Activated CD8-positive, alpha-beta T cell treated with anti-CD3 and anti-CD28 coated beads for 36 hours (primary cell): ENCODE measurements around the gene STMP1. TPM values are rescaled to one million over a fixed set of nuclear protein-coding genes. Genes with fewer than 3 reads are reported as not detected.
A peak's percentile ranks its signal among the peaks of the same experiment; 100 is the strongest.

Experiments
- ATAC-seq: fragments of 200-7000 bp; cut with Tn5 transposase; one replicate; pipeline ENCODE4 v1.10.0; 2021; ENCODE audit warnings: mild to moderate bottlenecking, moderate library complexity
- CTCF ChIA-PET: fragments of 350-600 bp; sonication (Branson Sonifier 250); formaldehyde crosslinking; loops from one replicate; lab custom pipeline; 2021; ENCODE audit warnings: antibody characterized with exemption; lab: Charles Lee
- POLR2A ChIA-PET: fragments of 350-600 bp; sonication (Branson Sonifier 250); formaldehyde crosslinking; loops from one replicate; lab custom pipeline; 2021; ENCODE audit warnings: antibody characterized with exemption; lab: Charles Lee
- DNase-seq: peaks from one replicate; pipeline ENCODE4 v3.0.0-alpha.2; 2020
- H3K27ac Mint-ChIP-seq: one replicate; pipeline ENCODE4 v1.8.0; 2021; ENCODE audit warnings: mild to moderate bottlenecking, mixed read lengths
- H3K27me3 Mint-ChIP-seq: one replicate; pipeline ENCODE4 v1.8.0; 2021; ENCODE audit warnings: mixed read lengths
- H3K36me3 Mint-ChIP-seq: one replicate; pipeline ENCODE4 v1.8.0; 2021; ENCODE audit warnings: low read depth, mixed read lengths
- H3K4me1 Mint-ChIP-seq: one replicate; pipeline ENCODE4 v1.8.0; 2021; ENCODE audit warnings: low read depth, mixed read lengths
- H3K4me3 Mint-ChIP-seq: one replicate; pipeline ENCODE4 v1.8.0; 2021; ENCODE audit warnings: mild to moderate bottlenecking, moderate library complexity, mixed read lengths
- H3K9me3 Mint-ChIP-seq: one replicate; pipeline ENCODE4 v1.8.0; 2021; ENCODE audit warnings: mixed read lengths
- intact Hi-C: fragments of 100-400 bp; cut with micrococcal nuclease; formaldehyde crosslinking; loops from one replicate; pipeline ENCODE4 v1.10.0; 2022
- total RNA-seq, 2 experiments: library from RNA; stranded (reverse); gene quantifications; one replicate each; pipeline ENCODE4 v1.2.3, GENCODE V29; 2021
- TF ChIP-seq, protein P1 (sequence below): fragments of 200-600 bp; IDR thresholded peaks from one replicate; pipeline ENCODE4 v1.8.0; 2022; ENCODE audit warnings: antibody characterized with exemption, mild to moderate bottlenecking

Gene STMP1
- total RNA-seq, 2 experiments from 2014 or later: 21.1 to 23.4 TPM

DNA sequence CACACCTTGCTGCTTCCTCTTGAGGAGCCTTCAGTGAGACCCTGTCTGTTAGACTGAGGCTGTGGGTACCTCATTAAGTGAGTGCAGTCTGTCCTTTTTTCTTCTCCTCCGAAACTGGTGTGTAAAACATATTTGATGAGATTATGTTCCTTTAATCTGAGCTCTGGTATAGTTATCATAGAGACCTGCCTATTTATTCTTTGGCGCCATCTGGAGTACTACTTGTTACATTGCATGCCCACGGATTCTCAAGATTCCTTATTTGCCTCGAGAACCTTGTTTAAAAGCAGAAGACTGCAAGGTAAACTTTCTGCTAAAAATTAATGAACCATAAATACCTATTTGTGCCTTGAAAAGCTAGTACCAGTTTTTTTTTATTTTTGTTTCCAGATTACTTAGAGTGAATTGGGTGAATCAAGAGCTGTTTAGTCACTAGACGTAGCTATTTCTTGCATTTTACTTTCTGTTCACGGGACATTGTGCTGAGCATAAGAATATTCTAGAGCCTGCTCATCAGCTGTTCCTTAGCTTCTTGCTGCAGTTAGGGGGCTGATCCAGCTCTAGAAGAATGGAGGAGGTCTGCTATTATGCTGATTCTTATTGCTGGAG is 16.9 kb upstream of the STMP1 start:
- ATAC-seq (peak; percentile 80), DNase-seq (peak; percentile 24)
- Mint-ChIP-seq H3K36me3 (peaks cover 37% of the 10 kb centered on the region), H3K27me3 (no peaks in the 10 kb centered on the region), H3K4me1 (no peaks in the 10 kb centered on the region), H3K9me3 (no peaks in the 10 kb centered on the region), H3K4me3 (no peak overlapping the region), H3K27ac (no peak overlapping the region)
- ChIA-PET CTCF (interaction anchor here (0.7 to 4.2 kb wide), 38 partner anchors 8 to 394 kb away, joined by 3 to 38 read pairs (median 4); partner anchors contain the start of gene STMP1), POLR2A (no interaction called here)
- intact Hi-C loops: loop anchor here (1.0 to 10.0 kb wide), 2 partner anchors 131 to 364 kb away; partner anchors contain the start of gene CNOT4
- TF ChIP-seq, protein P1, sequence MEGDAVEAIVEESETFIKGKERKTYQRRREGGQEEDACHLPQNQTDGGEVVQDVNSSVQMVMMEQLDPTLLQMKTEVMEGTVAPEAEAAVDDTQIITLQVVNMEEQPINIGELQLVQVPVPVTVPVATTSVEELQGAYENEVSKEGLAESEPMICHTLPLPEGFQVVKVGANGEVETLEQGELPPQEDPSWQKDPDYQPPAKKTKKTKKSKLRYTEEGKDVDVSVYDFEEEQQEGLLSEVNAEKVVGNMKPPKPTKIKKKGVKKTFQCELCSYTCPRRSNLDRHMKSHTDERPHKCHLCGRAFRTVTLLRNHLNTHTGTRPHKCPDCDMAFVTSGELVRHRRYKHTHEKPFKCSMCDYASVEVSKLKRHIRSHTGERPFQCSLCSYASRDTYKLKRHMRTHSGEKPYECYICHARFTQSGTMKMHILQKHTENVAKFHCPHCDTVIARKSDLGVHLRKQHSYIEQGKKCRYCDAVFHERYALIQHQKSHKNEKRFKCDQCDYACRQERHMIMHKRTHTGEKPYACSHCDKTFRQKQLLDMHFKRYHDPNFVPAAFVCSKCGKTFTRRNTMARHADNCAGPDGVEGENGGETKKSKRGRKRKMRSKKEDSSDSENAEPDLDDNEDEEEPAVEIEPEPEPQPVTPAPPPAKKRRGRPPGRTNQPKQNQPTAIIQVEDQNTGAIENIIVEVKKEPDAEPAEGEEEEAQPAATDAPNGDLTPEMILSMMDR: peak; percentile 77

- DNase-seq (no peak), ATAC-seq (no peak)
- TF ChIP-seq, protein P1: no peak
- Mint-ChIP-seq H3K27me3 (no peaks in the 10 kb centered on the region), H3K4me3 (no peak overlapping the region), H3K36me3 (peaks cover 26% of the 10 kb centered on the region), H3K9me3 (no peaks in the 10 kb centered on the region), H3K4me1 (no peaks in the 10 kb centered on the region), H3K27ac (no peak overlapping the region)
- ChIA-PET CTCF (no interaction called here), POLR2A (no interaction called here)
- intact Hi-C loops: loop anchor here (10.0 kb wide), 1 partner anchor 133 kb away; the partner anchor contains the start of gene CNOT4
Measured at GRCh38 chr7:135647755-135648154, 14.6 kb upstream of the STMP1 start.

DNA sequence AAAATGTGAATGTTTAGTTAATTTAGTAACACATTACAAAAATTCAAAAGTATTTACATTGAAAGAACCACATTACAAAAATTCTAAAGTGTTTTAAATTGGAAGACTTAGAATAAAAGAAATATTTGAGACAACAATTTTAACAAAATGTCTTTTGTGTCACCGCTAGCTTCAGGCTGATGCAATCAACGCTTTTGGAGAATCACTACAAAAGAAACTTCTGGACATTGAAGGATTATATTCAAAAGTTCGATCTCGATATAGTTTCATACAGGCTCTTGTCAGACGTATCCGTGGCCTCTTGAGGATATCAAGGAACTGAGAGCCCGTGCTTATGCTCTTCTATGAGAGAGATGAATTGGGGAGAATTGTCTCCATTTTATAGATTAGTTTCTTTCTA is 14.1 kb upstream of the STMP1 start:
- Mint-ChIP-seq H3K27me3 (no peaks in the 10 kb centered on the region), H3K4me3 (no peak overlapping the region), H3K9me3 (no peaks in the 10 kb centered on the region), H3K4me1 (no peaks in the 10 kb centered on the region), H3K36me3 (peaks cover 23% of the 10 kb centered on the region), H3K27ac (no peak overlapping the region)
- DNase-seq (no peak), ATAC-seq (no peak)
- intact Hi-C loops: loop anchor here (10.0 kb wide), 1 partner anchor 133 kb away; the partner anchor contains the start of gene CNOT4
- ChIA-PET POLR2A (no interaction called here), CTCF (no interaction called here)
- TF ChIP-seq, protein P1: no peak

- DNase-seq: no peak
- Mint-ChIP-seq H3K27me3 (no peaks in the 10 kb centered on the region), H3K9me3 (no peaks in the 10 kb centered on the region), H3K4me3 (no peak overlapping the region), H3K27ac (no peak overlapping the region), H3K4me1 (no peaks in the 10 kb centered on the region), H3K36me3 (peaks cover 9% of the 10 kb centered on the region)
- ATAC-seq: no peak
- CTCF ChIA-PET: interaction anchor here (1.1 kb wide), 1 partner anchor 30 kb away, joined by 4 read pairs; no protein-coding TSS in a partner anchor
- intact Hi-C loops: no loop called here
- TF ChIP-seq, protein P1: no peak
- POLR2A ChIA-PET: interaction anchor here (0.5 to 1.1 kb wide), 2 partner anchors 21 to 250 kb away, joined by 3 read pairs; no protein-coding TSS in a partner anchor
Measured at GRCh38 chr7:135650831-135651573, 11.3 kb upstream of the STMP1 start.
